HL-60/S4 treated with phorbol 12-myristate 13-acetate at 8.2 ng/mL for 4 days and 3 days (cell line): ENCODE data around the gene MEX3A.
"Not testable (repeated sequence)": the region's sequence is repeated elsewhere in the genome, so short reads cannot be mapped to it uniquely, and the experiment has no call there.

Source experiments
- in situ Hi-C: fragments of 300-500 bp; cut with MboI; formaldehyde crosslinking; loops from 2 replicates; pipeline ENCODE4 v1.15.0; 2022; ENCODE audit warnings: low sequenced_read_pairs

Gene MEX3A

DNA sequence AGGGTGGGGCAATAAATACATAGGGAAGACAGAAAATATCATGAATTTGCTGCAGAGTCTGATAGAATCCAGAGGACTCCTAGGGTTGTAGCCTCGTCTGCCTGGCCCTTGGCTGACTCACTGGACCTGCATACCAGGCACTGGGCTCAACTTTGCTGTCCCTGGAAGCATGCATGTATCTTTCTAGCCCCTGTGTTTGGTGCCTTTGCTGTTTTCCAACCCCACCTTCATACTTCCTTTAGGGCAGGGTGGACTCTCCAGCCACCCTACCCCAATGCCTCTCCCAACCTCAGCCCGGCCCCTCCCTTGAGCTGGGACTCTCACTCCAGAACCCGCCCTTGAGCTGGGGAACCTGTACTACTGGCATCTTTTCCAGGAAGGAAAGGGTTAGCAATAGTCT lies 20.1 kb downstream of the MEX3A start:
- in situ Hi-C loops: no loop called here

DNA sequence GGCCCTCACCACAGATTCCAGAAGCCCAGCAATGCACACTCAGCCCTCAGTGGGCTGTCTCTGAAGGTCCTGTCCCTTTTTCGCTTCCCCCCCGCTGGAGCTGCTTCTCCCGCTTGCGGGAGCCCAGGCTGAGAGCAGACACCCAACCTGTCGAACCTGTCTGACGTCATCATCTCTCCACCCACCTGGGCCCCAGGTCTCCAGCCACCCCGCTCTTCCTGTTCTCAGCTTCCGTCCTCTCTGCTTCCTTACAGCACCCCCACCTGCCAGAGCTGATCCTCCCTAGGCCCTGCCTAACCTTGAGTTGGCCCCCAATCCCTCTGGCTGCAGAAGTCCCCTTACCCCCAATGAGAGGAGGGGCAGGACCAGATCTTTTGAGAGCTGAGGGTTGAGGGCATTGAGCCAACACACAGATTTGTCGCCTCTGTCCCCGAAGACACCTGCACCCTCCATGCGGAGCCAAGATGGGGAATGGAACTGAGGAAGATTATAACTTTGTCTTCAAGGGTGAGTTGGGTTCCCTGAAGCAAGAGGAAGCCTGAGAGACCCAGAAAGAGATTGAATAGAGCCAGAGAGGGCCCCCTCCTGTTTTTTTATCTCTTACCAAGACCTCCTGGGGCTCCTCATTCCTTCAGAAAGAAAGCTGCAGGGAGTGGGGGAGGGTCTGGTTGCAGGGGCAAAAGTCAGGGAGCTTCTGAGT lies 21.2 kb downstream of the MEX3A start, which contains the start of gene RAB25:
RAB25 (plus strand) TSS at position 224 of the 700 bp plus-strand sequence; CDS start at position 465, 241 bp downstream.
- in situ Hi-C loops: no loop called here

DNA sequence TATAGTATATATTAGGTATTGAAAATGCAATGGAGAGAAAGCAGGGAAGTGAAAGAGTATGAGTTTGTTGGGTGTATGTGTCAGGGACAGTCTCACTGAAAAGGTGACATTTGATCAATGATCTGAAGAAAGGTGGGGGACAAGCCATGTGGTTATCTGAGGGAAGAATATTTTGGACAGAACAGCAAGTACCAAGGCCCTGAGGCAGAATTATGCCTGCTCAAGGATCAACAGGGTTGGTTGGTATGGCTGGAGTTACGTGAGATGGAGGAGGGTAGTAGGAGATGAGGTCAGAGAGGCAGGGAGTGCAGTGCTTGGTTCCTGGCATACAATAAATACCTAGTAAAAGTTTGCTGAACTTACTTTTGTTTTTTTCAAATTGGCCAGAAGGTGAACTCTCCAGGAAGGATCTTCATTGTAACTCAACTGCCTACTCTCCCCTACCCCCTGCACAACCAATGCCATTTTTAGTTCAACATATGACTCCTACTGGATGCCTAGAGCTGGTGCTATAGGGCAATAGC lies 25.9 kb downstream of the MEX3A start:
- in situ Hi-C loops: loop anchor here (10.0 kb wide), 1 partner anchor 122 kb away; the partner anchor contains the start of gene KHDC4

DNA sequence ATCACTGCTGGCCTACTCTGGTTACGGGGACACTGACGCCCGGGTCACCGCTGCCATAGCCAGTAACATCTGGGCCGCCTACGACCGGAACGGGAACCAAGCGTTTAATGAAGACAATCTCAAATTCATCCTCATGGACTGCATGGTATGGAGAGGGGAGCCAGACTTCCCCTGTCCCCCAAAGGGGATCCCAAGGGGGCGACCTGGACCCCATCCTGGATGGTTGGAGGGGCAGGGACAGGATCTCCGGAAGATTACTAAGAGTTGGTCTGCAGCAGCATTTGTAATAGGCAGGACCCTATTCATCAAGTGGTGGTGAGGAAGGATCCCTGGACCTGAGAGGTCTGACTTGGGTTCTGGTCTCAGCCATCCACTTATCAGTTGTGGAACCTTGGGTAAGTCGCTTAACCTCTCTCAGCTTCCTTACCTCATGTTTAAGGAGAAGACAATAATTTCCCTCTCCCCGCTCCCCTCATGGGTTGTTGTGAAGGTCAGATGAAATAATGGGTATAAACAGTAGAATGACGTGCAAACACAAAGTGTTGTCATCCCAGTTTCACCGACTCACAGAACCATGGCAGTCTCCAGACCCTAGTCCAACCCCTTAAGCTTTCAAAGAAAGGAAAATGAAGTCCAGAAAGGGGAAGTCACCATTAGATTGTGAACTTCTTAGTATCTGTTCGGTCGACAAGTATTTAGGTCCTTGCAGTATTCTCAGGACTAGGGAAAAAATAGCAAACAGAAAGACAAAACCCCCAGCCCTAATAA lies 26.8 kb downstream of the MEX3A start:
- in situ Hi-C loops: loop anchor here (10.0 kb wide), 1 partner anchor 121 kb away; the partner anchor contains the start of gene KHDC4

DNA sequence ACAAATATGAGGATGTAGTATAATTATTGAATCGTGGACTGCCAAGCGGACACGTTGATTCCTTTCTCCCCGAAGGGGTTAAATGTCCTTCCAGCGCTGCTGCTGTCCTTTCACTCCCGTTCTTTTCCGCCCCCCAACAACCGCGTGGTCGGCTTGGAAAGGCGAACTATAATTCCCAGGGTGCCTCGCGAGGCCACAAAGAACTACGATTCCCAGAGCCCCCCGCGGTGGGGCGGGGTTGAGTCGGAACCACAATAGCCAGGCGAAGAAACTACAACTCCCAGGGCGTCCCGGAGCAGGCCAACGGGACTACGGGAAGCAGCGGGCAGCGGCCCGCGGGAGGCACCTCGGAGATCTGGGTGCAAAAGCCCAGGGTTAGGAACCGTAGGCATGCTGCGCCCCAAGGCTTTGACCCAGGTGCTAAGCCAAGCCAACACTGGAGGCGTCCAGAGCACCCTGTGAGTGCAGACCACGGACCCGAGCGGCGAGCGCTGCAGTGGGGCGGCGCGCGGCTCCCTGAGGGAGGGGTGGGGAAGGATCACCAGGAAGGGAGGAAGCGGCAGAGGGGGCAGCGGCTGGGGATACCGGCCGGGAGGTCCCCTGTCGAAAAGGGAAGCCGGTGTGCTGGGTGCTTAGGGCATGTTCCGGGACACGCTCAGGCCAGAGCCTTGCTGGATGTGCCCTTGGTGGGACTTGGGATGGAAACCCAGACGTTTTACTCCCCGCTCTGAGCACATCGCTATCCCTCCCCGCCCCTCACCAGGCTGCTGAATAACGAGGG lies 27.6 kb downstream of the MEX3A start, which contains the start of gene LAMTOR2:
LAMTOR2 (plus strand) TSS at position 283 of the 781 bp plus-strand sequence; CDS start at position 391, 108 bp downstream.
- in situ Hi-C loops: loop anchor here (10.0 kb wide), 1 partner anchor 120 kb away; the partner anchor contains the start of gene KHDC4

DNA sequence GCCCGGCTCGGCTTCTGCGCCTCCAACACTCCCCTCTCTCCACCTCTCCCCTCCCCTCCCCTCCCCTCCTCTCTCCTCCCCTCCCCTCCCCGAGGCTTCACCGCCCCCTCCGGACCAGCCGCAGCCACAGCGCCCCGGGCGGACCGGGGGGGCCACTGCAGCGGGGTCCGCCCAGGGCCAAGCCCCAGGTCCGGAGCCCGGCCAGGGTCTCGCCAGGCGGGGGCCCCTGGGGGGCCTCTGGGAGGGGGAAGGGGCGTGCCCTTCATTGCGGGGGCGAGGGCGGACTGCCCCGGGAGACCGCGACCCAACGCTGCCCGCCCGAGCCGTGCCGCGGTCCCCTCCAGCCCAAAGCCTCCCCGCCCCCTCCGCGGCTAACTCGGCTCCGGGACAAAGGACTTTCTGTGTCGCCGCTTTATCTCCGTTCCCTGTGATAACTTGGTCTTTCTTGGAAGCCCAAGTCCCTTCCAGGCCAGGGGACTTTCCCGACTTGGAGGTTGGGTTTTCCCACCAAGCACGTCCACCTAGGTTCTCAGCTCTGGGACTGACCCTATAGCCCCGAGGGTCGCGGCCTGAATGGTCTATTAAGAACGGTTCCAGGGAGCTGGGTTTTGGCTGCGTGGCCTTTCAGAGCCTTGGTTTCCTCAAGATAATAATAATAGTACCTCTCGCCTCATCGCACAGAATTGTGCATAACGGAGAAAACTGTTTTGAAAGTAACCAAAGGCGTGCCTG lies 28.3 kb downstream of the MEX3A start, which contains the start of gene UBQLN4:
UBQLN4 (minus strand) TSS at position 31 of the 732 bp plus-strand sequence. CDS start 97 bp downstream, outside the sequence.
- in situ Hi-C loops: loop anchor here (10.0 kb wide), 1 partner anchor 119 kb away; the partner anchor contains the start of gene KHDC4

DNA sequence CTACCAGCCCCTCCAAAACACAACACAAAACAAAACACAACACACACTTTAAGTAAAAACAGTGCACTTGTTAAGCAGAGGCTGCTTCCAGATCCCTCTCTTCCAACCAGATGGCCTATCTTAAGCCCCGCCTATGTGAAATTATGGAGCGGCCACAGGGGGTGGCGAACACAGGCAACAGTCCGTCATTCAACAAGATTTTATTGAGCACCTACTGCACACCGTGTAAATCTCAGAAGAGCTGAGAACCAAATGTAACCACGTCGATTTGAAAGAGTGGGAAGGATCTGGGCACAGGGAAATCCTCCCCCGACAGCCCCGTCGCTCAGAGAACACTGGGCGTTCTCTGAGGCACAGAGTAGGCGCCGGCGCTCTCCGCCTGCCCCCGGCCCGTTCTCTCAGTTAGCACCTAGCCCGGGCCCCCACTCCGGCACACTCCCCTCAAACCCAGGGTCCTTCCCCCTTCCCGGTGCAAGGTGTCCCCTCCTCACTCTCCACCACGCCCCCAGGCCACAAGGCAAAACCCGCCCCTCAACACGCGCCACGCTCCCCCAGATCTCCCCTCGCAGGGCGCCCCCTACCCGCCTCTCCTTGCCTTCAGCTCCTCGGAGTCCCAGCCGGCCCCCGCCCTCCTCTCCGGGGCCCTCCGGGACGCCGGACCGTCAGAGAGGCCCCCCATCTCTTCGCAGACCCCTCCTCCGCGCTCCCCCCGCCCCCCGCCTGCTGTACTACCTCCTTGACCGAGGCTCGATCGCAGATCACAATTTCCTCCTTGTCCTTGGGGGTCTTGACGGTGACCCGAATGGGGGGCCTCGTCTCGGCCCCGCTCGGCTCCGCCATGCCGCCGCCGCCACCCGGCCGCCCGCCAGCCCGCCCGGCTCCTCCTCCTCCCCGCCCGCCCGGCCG lies 29.1 kb downstream of the MEX3A start:
- in situ Hi-C loops: loop anchor here (10.0 kb wide), 1 partner anchor 118 kb away; the partner anchor contains the start of gene KHDC4

DNA sequence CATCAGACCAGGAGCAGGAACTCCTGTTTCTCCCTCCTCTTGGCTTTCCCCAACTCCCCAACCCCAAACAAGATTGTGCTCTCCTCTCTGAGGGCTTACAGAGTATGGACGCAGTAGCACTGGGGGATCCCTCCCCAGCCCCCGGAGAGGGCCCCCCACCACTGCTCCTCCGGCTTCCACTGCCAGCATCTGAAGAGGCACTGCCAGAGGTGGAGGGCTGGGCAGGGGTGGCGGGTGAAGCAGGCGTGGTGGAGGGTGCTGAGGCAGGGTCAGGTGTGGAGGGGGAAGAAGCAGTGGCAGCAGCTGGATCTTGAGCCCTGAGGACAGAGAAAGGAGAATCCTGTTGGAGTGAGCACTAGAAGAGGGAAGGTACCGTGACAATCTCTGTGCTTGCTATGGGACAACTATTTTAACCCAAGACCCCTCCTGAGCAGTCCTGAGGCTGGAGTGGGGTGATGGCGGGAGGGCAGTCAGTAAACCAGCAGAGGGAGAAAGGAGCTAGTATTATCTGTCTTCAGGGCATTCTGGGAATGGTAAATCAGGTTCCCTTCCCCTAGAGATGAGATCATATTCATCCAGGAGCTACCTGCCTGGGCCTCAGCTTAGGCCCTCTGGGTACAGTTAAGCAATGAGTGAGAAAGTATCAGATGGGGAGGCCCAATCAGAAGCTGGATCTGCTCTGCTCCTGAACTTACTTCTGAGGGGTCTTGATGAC lies 31.1 kb downstream of the MEX3A start:
- in situ Hi-C loops: loop anchor here (10.0 kb wide), 1 partner anchor 116 kb away; the partner anchor contains the start of gene KHDC4

DNA sequence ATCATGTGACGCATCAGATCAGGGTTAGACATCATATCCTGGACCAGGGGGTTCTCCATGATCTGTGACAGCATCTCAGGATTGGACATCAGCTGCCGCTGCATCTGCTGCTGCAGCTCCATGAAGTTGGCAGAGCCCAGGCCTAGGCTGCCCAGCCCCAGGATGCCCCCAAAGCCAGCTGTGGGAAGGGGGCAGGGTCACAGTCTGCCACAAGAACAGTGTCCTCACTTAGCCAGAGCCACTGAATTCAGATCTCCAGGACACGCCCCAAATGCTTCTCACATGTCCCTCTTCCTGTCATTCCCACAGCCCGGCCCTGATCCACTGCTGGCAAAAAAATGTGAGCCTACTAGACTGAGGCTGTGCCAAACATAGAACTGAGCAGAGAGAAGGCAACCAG lies 31.9 kb downstream of the MEX3A start:
- in situ Hi-C loops: loop anchor here (10.0 kb wide), 1 partner anchor 116 kb away; the partner anchor contains the start of gene KHDC4

DNA sequence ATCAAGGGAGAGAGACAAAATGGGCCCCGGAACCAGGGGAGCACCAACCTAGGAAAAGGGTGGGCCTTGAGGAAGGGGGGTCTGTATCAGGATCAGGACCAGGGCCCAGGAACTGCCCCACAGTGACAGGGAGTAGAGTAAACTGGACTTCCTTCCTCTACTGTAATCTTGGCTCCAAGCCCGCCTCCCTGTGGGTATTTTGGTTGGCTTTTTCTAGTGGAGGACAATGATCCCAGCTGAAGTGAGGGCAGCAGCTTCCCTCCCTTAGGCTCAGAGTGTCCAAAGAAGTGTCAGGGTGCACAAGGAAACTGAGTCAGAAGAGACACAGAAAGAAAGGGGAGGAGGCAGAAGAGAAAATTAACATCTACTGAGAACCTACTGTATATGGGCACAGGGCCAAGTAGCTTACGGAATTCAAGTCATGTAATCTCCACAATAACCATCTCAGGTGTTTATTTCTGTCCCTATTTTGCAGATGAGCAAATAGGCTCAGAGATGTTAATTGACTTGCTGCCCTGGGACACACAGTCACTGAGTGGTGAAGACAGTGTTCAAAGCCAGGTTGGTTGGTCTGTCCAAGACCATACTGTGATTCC lies 33.5 kb downstream of the MEX3A start:
- in situ Hi-C loops: no loop called here

DNA sequence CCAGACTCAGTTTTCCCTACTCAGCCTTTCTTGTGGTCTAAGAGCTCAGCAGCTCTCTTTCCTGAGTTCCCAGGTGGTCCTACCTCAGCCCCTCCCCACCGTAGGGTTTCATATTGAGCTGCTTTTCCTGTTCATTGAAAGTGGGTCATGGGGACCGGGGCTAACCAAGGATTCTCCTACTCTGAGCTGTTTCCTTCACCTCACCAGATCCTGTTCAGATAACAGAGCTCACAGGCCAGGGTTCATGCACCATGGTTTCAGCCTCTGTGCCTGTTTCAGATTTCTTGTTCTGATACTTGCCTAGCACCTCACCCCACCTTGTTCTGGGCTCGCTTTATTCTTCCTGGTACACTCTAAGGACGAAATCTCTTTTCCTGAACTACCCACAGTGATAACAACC lies 37.2 kb downstream of the MEX3A start:
- in situ Hi-C loops: no loop called here

DNA sequence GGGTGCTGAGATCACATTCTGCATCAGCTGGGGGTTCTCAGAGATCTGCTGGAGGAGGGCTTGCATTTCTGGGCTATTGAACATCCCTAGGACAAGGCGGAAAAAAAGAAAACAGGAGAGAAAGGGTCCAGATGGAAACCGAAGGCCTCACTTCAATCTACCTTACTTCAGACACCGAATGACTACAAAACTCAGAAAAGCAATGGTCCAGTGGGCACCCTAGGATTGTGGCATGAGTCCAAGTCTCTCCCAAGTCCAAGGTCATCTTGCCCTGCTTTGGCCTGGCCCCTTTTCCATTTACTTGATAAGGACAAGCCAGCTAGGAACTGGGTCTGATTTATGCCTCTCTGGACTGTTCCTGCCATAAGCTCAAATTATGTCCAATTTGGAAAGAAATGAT lies 39.4 kb downstream of the MEX3A start:
- in situ Hi-C loops: no loop called here

DNA sequence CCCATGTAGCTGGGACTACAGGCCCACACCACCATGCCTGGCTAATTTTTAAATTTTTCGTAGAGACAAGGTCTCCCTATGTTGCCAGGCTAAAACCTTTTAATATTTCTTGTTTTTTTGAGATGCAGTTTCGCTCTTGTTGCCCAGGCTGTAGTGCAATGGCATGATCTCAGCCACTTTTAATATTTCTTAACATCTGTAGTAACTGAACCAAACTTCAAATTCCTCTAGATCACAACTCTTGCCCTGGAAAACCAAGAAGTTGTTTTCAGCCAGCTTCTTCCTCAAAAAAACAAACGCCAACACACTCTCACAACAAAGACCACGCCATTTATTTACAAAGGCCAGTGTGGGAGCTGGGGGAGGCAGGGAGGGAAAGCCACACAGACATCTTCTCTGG lies 47.3 kb downstream of the MEX3A start:
- in situ Hi-C loops: not testable (repeated sequence)

DNA sequence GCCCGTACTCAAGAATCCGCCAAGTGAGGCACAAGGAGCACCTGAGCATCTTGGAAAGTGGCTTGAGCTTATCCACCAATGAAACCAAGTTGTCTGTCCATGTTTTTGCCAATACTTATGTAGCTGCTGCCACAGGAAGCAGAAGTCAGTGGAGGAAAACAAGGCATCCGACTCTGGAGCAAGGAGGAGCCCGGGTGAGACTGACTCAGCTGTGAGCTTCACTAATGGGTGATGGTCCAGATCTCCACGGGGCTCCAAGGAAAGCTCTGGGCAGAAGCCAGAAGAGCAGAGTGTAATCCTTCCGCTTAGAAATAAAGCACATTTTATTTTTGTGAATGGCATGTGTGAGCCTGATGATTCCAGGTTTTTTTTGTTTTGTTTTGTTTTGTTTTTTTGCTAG lies 49.3 kb downstream of the MEX3A start:
- in situ Hi-C loops: no loop called here

DNA sequence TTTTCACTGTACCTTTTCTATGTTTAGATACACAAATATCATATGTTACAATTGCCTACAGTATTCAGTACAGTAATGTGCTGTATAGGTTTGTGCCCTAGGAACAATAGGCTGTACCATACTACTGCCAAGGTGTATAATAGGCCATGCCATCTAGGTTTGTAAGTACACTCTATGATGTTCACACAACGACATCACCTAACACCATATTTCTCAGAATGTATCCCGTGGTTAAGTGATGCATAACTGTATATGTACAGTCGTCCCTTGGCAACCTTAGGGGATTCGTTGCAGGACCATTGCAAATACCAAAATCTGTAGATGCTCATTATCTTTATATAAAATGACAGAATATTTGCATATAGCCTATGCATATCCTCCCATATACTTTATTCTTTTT lies 55.7 kb downstream of the MEX3A start:
- in situ Hi-C loops: no loop called here

DNA sequence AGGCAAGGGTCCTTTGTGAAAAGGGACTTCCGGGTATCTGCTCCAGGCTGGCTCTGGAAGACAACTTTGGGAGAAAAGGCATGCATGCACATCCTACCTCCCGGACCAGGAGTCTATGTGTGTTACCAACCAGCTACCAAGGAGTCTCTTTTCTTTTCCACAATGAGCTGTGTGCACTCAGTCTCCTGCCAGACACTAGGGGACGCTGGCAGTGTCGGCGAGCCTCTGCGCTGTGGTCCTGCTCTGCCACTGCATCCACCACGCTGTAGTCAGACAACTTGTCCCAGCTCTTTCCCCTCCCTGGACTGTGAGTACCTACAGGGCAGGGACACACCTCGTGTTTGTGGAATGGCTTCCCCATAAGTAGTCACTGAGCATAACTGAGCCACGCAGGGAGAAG lies 56.4 kb downstream of the MEX3A start:
- in situ Hi-C loops: no loop called here

DNA sequence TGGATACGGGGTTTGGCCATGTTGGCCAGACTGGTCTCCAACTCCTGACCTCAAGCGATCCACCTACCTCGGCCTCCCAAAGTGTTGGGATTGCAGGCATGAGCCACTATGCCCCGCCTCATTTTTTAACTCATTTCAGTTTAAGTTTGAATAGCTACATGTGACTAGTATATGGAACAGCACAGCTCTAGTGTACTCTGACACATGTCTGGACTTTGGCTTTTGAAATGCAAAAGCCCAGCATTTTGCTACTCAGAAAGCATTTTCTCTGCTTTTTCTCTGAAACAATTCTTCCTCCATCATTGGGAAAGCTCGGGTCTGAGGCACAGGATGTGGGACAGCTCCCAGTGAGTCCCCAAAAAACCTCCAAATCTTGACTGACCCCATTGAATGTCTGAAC lies 57.5 kb downstream of the MEX3A start:
- in situ Hi-C loops: no loop called here
